Adrenal gland (tissue), 5 donors: ENCODE results near the gene PTH2.
"Not testable (repeated sequence)": the region's sequence is repeated elsewhere in the genome, so short reads cannot be mapped to it uniquely, and the experiment has no call there.

Experiments
- CTCF ChIP-seq, 6 experiments: fragments of 450-650 bp in 4 of 6; fragments of 200-600 bp in 2 of 6; sonication (generic) in 1 of 6; IDR thresholded peaks; 1 replicate in 5 of 6; 2 replicates in 1 of 6; pipeline versions ENCODE4 v1.5.1 to v1.8.0; 2016 to 2021; ENCODE audit warnings: antibody characterized with exemption in 6 of 6, mild to moderate bottlenecking in 2 of 6, moderate library complexity in 1 of 6
- POLR2A ChIP-seq, 2 donors: fragments of 450-650 bp; IDR thresholded peaks; one replicate each; pipeline ENCODE4 v1.6.1; 2017; ENCODE audit warnings: antibody characterized with exemption in 2 of 2, mild to moderate bottlenecking in 2 of 2, moderate library complexity in 1 of 2
- donor health status: DM: no; HTN: no; CAD: no.

DNA sequence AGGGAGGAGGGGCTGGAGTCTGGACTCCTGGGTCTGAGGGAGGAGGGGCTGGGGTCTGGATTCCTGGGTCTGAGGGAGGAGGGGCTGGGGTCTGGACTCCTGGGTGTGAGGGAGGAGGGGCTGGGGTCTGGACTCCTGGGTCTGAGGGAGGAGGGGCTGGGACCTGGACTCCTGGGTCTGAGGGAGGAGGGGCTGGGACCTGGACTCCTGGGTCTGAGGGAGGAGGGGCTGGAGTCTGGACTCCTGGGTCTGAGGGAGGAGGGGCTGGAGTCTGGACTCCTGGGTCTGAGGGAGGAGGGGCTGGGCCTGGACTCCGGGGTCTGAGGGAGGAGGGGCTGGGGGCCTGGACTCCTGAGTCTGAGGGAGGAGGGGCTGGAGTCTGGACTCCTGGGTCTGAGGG lies 37.9 kb upstream of the PTH2 start:
- TF ChIP-seq CTCF, POLR2A (IDR thresholded peaks at IDR 0.05): not testable (repeated sequence)
